NT2/D1 (cell line): ENCODE measurements around the gene GPA33.

ENCODE experiments used
- YY1 ChIP-seq: IDR thresholded peaks from 2 replicates; pipeline ENCODE4 v1.6.1; 2011; ENCODE audit not compliant: insufficient read length, insufficient read depth
- ZNF274 ChIP-seq: IDR thresholded peaks from 2 replicates; pipeline ENCODE4 v1.6.1; 2011; ENCODE audit warnings: mild to moderate bottlenecking, low read depth, low read length

GRCh38 chr1:167012570-167012969, 77.6 kb downstream of the GPA33 start:
- TF ChIP-seq ZNF274: no peak
- TF ChIP-seq YY1: no peak
